Stimulated activated effector memory CD8-positive, alpha-beta T cell treated with anti-CD3 and anti-CD28 coated beads, Interleukin-12 subunit alpha, Interleukin-12 subunit beta, amount 100 ng/mL, for 72 hours (primary cell): Measurements from ENCODE around the gene PRLR.

Experiments
- ATAC-seq: fragments of 150-1000 bp; cut with Tn5 transposase; 2 replicates; pipeline ENCODE4 v1.10.0; 2021
- DNase-seq, 2 donors: peaks; one replicate each; pipeline ENCODE4 v3.0.0; 2021 to 2022; ENCODE audit warnings: low spot score in 2 of 2
- H3K27ac Mint-ChIP-seq: one replicate; pipeline ENCODE4 v1.8.0; 2022; ENCODE audit warnings: mild to moderate bottlenecking, mixed read lengths
- H3K36me3 Mint-ChIP-seq: one replicate; pipeline ENCODE4 v1.8.0; 2022; ENCODE audit warnings: mild to moderate bottlenecking, mixed read lengths
- H3K4me1 Mint-ChIP-seq: one replicate; pipeline ENCODE4 v1.8.0; 2022; ENCODE audit warnings: mixed read lengths
- H3K4me3 Mint-ChIP-seq: one replicate; pipeline ENCODE4 v1.8.0; 2022; ENCODE audit warnings: mild to moderate bottlenecking, mixed read lengths
- H3K9me3 Mint-ChIP-seq: one replicate; pipeline ENCODE4 v1.8.0; 2022; ENCODE audit warnings: mixed read lengths

PRLR gene

DNA sequence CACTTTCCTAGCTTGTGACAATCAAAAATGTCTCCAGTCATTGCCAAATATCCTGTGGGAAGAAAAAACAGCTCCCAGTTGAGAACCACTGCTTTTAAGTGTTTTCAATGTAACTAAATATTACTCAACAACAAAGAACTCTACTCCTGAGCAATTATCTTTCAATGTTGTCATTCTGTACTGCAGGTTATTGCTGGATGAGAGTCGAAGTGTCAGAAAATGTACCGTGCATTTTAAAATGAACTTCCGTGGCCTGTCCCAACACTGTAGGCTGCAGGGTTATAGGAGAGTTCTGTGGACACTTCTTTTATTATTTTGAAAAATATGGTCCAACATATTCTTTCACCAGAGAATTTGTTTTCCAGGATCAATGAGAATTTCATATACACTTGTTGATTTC, 147.8 kb downstream of the PRLR start:
- Mint-ChIP-seq H3K36me3 (no peaks in the 10 kb centered on the region), H3K4me1 (no peaks in the 10 kb centered on the region), H3K4me3 (no peak overlapping the region)

DNA sequence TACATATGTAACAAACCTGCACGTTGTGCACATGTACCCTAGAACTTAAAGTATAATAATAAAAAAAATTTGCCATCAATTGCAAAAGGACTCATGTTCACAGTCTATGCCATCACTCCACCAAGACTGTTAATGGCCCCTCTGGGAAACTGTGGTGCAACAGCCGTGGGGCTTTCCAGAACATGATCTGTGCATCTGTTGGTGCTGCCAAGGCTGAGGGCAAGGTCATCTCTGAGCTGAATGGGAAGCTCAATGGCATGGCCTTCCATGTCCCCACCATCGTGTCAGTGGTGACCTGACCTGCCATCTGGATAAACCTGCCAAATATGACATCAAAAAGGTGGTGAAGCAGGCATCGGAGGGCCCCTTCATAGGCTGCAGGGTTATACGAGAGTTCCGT, 149.2 kb downstream of the PRLR start:
- H3K36me3 Mint-ChIP-seq = no peaks in the 10 kb centered on the region
- DNase-seq = no peak
- no peak overlapping the region for H3K27ac Mint-ChIP-seq
- ATAC-seq = no peak
- no peaks in the 10 kb centered on the region for H3K4me1 Mint-ChIP-seq
- H3K4me3 Mint-ChIP-seq = no peak overlapping the region
- H3K9me3 Mint-ChIP-seq = no peaks in the 10 kb centered on the region

More for the DNA sequence above, 147.8 kb downstream of the PRLR start:
- no peaks in the 10 kb centered on the region for H3K9me3 Mint-ChIP-seq
- no peak overlapping the region for H3K27ac Mint-ChIP-seq
- ATAC-seq (no peak), DNase-seq (no peak)

DNA sequence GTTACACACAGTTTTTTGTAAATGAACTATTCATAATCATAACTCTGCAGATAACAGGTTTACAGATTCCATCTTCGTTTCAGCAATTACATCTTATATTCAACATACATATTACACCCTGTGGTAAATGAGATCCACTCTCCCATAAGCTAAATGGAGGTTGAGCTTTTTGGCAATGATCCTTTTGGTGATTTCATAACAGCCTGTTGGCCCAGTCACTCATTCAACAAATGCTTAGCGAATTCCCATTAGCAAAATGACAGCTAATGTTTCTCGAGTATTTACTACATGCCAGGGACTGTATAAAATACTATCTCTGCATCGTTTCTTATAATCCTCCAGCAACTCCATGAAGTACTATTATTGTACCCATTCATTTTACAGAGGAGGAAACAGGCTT, 157.1 kb downstream of the PRLR start:
- DNase-seq (no peak), ATAC-seq (no peak)
- Mint-ChIP-seq H3K4me3 (no peak overlapping the region), H3K36me3 (no peaks in the 10 kb centered on the region), H3K27ac (no peak overlapping the region), H3K4me1 (no peaks in the 10 kb centered on the region), H3K9me3 (no peaks in the 10 kb centered on the region)

DNA sequence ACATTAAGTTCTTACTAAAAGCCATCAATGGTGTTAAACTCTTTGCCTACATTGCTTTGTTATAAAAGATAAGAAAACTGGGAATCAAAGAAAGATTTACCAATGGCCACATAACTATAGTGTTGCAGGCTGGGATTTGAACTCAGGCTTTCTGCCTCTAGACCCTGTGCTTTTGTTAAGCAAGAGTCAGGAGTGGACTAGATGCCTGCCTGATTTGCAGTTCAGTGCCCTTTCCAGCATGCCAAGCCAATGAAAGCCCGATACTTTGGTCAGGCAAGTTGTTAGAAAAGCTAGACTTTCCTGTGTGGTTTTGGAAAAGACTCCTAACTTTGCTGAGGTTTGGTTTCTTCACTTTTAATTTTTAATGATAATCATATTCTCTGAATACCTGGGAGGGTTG, 161.1 kb downstream of the PRLR start:
- no peaks in the 10 kb centered on the region for H3K36me3 Mint-ChIP-seq
- H3K9me3 Mint-ChIP-seq = no peaks in the 10 kb centered on the region
- no peak overlapping the region for H3K4me3 Mint-ChIP-seq
- no peaks in the 10 kb centered on the region for H3K4me1 Mint-ChIP-seq
- DNase-seq = no peak
- H3K27ac Mint-ChIP-seq = no peak overlapping the region
- ATAC-seq = no peak

DNA sequence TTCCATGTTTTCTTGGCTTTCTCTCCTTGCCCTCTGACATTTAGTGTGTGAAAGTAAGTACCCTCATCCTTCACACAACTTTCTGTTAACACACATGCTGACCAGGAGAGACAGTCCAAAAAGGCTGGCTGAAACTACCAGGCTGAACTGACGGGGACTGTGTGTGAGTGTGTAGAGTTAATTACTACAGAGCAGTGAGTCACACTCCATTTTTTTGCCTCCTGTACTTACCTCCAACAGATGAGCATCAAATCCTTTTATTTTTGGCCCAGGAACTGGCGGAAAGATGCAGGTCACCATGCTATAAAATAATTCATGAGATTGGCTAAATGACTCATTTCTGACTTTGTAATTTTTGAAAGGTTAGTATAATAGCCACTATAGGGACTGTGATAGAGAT, 162.3 kb downstream of the PRLR start:
- DNase-seq = no peak
- Mint-ChIP-seq H3K36me3 (no peaks in the 10 kb centered on the region), H3K4me1 (no peaks in the 10 kb centered on the region), H3K9me3 (no peaks in the 10 kb centered on the region), H3K27ac (no peak overlapping the region), H3K4me3 (no peak overlapping the region)
- no peak for ATAC-seq

DNA sequence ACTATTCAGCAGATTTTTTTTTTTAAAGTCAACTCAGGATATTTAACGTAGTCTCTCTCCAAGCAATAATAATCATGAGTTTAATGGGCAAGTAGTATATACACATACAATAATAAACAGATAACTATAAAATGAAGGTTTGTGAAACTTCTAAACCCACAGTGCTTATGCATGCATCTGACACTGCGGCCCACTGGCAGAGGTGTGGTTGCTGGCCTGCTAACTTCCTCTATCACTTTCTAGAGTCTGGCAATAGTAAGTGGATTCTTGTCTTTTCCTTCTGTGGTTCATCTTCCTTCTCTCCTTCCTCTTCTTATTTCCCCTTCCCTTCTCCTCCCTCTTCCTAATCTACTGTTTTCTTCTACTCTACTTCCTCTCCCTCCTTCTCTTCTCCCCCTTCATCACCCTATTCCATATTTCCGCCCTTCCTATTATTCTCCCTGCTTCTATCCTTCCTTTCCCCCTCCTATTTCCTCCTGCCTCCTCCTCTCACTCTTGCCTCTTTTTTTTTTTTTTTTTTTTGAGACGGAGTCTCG, 164.0 kb downstream of the PRLR start:
- Mint-ChIP-seq H3K4me3 (no peak overlapping the region), H3K9me3 (no peaks in the 10 kb centered on the region), H3K36me3 (no peaks in the 10 kb centered on the region), H3K27ac (no peak overlapping the region), H3K4me1 (no peaks in the 10 kb centered on the region)
- ATAC-seq (no peak), DNase-seq (no peak)

DNA sequence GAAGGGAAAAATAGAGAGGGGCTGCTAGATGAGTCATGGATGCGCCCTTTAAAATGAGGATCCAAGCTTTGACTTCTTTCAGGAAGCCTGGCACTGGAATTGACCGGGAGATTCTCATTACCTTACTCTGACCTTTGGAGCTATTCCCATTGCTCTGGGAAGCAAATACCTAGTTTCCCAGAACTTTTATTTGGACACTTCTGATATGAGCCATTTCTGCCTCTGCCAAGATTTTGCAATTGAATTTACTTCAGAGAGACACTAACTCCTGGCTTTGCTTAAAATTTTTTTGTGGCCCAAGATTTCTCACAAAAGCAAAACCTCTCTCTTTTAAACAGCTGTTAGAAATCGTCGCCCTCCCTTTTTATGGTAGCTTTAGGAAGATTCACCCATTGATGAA, 166.9 kb downstream of the PRLR start:
- ATAC-seq = no peak
- no peak overlapping the region for H3K27ac Mint-ChIP-seq
- no peaks in the 10 kb centered on the region for H3K36me3 Mint-ChIP-seq
- no peaks in the 10 kb centered on the region for H3K4me1 Mint-ChIP-seq
- no peak overlapping the region for H3K4me3 Mint-ChIP-seq
- no peak for DNase-seq
- no peaks in the 10 kb centered on the region for H3K9me3 Mint-ChIP-seq

DNA sequence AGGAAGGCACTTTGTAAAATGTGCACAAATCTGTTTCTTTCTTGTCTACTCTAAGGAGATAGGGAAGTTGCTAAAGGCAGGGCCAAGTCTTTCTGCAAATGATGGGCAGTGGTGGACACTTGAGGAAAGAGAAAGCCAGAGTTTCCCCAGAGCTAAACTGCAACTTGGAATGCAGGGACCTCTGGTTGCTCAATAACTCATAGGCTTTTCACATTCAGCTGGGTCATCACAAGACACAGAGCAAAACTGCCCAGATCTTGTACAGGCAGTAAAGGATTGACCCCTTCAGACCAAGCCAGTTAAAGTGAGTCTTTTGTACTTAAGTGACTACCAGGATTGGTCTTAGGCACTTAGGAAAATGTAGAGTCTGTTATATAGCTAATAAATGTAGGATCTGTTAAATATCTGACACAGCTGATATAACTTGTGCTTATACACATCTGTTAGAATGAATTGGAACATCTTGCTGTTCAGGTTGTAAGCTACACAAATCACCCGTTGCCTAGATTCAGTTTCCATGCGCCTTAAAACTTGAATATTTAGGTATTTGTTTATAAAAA, 169.0 kb downstream of the PRLR start:
- H3K27ac Mint-ChIP-seq = no peak overlapping the region
- no peaks in the 10 kb centered on the region for H3K9me3 Mint-ChIP-seq
- no peak for ATAC-seq
- H3K36me3 Mint-ChIP-seq = no peaks in the 10 kb centered on the region
- no peaks in the 10 kb centered on the region for H3K4me1 Mint-ChIP-seq
- DNase-seq = no peak
- H3K4me3 Mint-ChIP-seq = no peak overlapping the region

DNA sequence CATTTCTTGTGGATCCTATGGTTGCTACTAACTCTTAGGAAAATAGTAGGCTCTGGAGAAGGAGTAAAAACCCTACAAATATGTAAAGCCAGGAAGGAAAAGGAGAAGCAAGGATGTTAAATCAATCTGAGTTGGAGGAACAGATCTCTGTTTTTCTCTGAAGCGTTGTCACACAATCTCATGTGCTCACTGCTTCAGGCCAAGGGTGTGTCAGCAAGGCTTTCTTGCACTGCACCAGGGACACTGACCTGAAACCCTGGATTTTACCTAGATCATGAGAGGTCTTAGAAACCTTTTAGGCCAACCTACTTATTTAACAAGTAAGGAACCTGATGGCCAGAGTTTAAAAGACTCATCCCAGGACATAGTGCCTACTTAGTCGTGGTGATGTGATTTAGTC, 170.1 kb downstream of the PRLR start:
- no peaks in the 10 kb centered on the region for H3K9me3 Mint-ChIP-seq
- ATAC-seq (no peak), DNase-seq (no peak)
- no peaks in the 10 kb centered on the region for H3K4me1 Mint-ChIP-seq
- no peaks in the 10 kb centered on the region for H3K36me3 Mint-ChIP-seq
- no peak overlapping the region for H3K4me3 Mint-ChIP-seq
- H3K27ac Mint-ChIP-seq = no peak overlapping the region

DNA sequence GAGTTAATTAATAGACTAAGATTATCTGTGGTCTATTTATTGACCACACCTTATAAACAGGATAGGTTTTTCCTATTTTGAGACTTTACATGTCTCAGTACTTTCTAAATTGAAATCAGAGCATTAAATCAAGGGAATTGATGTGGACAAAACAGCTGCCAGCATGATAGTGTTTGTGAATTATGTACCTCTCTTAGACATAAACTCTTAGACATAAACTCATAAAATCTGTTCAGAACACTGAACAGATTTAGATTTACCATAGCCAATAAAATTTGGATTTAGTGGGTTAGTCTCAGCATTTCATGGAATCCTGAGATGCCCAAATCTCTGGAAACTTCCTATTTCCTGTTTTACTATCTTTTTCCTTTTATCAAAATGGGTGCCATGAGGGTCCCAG, 171.0 kb downstream of the PRLR start:
- DNase-seq (no peak), ATAC-seq (no peak)
- Mint-ChIP-seq H3K4me1 (no peaks in the 10 kb centered on the region), H3K36me3 (no peaks in the 10 kb centered on the region), H3K4me3 (no peak overlapping the region), H3K27ac (no peak overlapping the region), H3K9me3 (no peaks in the 10 kb centered on the region)

DNA sequence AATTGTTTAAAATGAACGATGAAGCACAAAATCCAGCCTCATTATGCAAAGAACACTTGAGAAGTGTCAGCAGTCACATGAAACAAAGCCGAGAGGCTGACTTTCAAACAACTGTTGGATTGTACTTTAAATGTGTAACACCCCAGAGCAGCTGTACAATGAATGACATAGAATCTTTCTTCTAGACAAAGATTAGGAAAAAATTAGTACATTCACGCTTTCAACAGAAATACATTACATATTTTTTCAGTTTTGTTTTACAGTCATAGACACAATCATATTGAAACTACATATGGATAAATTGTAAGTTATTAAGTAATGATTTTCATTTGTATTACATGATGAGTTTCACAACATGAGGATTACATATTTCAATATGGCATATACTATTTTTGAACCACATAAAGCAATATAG, 171.9 kb downstream of the PRLR start:
- H3K36me3 Mint-ChIP-seq = no peaks in the 10 kb centered on the region
- ATAC-seq (peak; percentile 71), DNase-seq (no peak)
- no peak overlapping the region for H3K27ac Mint-ChIP-seq
- no peak overlapping the region for H3K4me3 Mint-ChIP-seq
- H3K9me3 Mint-ChIP-seq = no peaks in the 10 kb centered on the region
- H3K4me1 Mint-ChIP-seq = no peaks in the 10 kb centered on the region

DNA sequence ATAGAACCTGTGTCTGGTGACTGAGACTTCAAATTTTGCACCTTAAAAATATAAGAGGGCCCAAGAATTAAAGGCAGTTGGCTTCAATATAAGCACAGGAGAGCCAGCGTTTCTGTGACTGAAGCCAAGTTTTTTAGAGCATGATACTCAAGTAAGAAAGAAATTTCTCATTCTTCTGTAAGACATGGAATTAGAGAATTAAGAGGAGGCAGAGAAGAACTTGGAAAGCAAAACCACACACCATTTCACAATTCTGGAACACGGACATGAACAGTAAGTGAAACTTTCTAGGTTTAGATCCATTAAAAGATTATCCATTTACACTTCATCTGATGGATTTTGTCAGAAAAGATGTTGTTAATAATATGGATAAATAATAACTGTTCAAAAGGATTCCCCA, 173.6 kb downstream of the PRLR start:
- H3K4me1 Mint-ChIP-seq = no peaks in the 10 kb centered on the region
- no peak overlapping the region for H3K4me3 Mint-ChIP-seq

DNA sequence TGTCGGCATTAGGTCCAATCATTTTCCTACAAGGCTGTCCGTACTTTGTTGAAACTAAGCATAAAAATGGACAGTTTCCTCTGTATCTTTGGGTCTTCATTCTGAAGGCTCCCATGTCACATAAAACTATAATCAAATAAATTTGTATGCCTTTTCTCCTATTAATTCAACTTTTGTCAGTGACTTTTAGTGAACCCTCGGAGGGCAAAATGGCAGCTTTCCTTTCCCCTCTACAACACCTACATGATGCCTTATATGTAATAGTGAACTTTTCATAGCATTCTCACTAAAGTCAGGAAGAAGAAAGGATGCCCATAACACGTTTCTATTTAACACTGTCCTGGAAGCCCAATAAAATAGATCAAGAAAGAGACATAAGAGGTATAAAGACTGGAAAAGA, 177.4 kb downstream of the PRLR start:
- ATAC-seq = no peak
- Mint-ChIP-seq H3K36me3 (no peaks in the 10 kb centered on the region), H3K4me3 (no peak overlapping the region), H3K27ac (no peak overlapping the region), H3K9me3 (no peaks in the 10 kb centered on the region), H3K4me1 (no peaks in the 10 kb centered on the region)
- no peak for DNase-seq

More for the DNA sequence above, 173.6 kb downstream of the PRLR start:
- no peaks in the 10 kb centered on the region for H3K9me3 Mint-ChIP-seq
- ATAC-seq (no peak), DNase-seq (no peak)
- H3K27ac Mint-ChIP-seq = no peak overlapping the region
- no peaks in the 10 kb centered on the region for H3K36me3 Mint-ChIP-seq

DNA sequence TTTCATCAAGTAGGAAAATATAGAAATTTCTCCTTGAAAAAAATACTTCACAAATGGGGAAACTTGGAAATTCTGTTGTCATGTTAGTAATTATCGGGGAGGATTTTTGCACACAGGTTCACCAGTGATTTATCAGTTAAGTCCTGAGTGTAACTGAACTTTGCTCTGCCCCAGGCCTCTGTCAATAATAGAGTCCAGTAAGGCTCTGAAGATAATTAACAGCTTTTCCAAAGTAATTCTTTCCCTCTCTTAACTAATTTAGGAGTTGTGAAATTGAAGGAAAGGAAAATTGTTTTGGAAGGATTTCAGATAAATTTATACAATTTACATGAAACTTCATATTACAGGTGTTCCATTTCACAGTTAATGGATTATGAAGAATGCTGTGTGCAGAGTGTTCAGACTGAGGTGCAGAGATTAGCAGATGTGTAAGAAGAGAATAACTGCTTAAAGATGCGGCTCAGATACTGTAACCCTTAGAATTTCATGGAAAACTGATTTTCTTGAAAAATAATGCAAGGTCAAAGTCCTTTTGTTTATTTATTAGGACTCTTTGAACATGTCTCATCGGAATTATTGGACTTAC, 179.7 kb downstream of the PRLR start:
- Mint-ChIP-seq H3K36me3 (no peaks in the 10 kb centered on the region), H3K4me1 (no peaks in the 10 kb centered on the region), H3K4me3 (no peak overlapping the region), H3K9me3 (no peaks in the 10 kb centered on the region), H3K27ac (no peak overlapping the region)
- ATAC-seq (no peak), DNase-seq (no peak)

DNA sequence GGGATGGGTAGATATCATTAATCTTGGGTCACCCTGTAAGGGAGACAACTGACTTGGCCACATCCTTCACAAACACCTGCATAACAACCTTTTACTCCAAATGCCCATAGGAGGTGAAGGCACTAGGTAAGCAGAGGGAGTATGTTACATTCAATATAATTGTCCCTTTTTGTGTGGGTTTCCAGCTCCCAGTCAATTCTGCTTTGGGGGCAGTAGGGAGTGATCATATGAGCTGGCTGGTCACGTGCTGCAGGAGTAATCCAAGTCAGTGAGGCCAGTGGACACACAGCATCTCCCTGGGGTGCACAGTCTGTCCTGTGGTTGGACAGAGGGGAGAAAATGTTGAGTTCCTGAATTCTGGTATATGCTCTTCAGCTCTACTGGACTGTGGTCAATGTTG, 181.4 kb downstream of the PRLR start:
- no peaks in the 10 kb centered on the region for H3K9me3 Mint-ChIP-seq

DNA sequence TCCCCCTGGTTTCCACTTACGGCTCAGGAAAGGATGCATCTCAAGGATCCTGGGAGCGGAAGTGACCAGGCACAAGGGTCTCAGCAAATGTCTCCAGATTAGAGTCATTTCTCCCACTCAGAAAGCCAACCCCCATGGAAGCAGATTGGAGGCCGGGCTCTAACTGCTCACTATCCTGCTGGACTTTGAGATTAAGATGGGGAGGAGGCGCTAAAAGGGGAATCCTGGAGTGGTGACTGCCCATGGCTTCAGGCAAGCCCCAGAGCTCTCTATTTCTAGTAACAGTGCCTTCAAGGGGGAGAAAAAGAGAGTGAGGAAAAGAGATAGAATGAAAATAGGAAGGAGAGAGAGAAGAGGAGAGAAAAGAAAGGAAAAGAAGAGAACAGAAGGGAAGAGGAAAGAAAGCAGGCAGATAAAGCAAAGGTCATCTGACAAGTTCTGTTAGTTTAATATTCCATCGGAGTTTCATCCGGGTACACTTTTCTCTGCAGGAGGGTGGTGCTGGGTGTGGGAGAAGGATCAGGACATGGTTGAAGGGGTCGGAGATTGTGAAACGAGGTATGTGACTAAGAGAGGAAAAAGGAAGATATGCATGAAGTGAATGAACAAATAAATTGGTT, 182.4 kb downstream of the PRLR start, which contains the start of gene AGXT2:
Gene AGXT2, minus strand, starts transcription at position 165 of the 620 bp plus-strand sequence. Its CDS starts 57 bp downstream, at position 108.
- H3K27ac Mint-ChIP-seq = no peak within 1 kb of the TSS
- DNase-seq (no peak), ATAC-seq (no peak)
- H3K4me3 Mint-ChIP-seq = no peak within 1 kb of the TSS
- no peaks in the 10 kb centered on the region for H3K4me1 Mint-ChIP-seq
- no peaks in the 10 kb centered on the region for H3K9me3 Mint-ChIP-seq
- no peaks in the 10 kb centered on the region for H3K36me3 Mint-ChIP-seq

More for the DNA sequence above, 181.4 kb downstream of the PRLR start:
- DNase-seq (no peak), ATAC-seq (no peak)
- H3K36me3 Mint-ChIP-seq = no peaks in the 10 kb centered on the region
- H3K27ac Mint-ChIP-seq = no peak overlapping the region
- H3K4me1 Mint-ChIP-seq = no peaks in the 10 kb centered on the region
- no peak overlapping the region for H3K4me3 Mint-ChIP-seq
